A549 (cell line): Measurements from ENCODE around the gene BOK.

Experiments
- CBX8 ChIP-seq: fragments of 200-600 bp; sonication (generic); IDR thresholded peaks from 2 replicates; pipeline ENCODE4 v1.6.1; 2016
- CHD2 ChIP-seq: fragments of 150-350 bp; IDR thresholded peaks from 2 replicates; pipeline ENCODE4 v1.6.1; 2014; ENCODE audit warnings: low read length; ENCODE audit not compliant: partially characterized antibody
- CTCF ChIP-seq: fragments of >200 bp; sonication (Bioruptor Twin); formaldehyde crosslinking; IDR thresholded peaks from 3 replicates; pipeline ENCODE4 v1.5.1; 2016
- ELK1 ChIP-seq: fragments of 150-350 bp; IDR thresholded peaks from 2 replicates; pipeline ENCODE4 v1.6.1; 2014; ENCODE audit warnings: low read depth, mild to moderate bottlenecking, low read length
- HMGXB4 ChIP-seq: fragments of 250-450 bp; sonication (Bioruptor Pico); IDR thresholded peaks from 2 replicates; pipeline ENCODE4 v1.5.0; 2021; ENCODE audit warnings: mild to moderate bottlenecking, moderate library complexity, borderline replicate concordance
- KDM1A ChIP-seq: fragments of 200-600 bp; sonication (generic); IDR thresholded peaks from 2 replicates; pipeline ENCODE4 v1.6.1; 2016; ENCODE audit warnings: low read depth, mild to moderate bottlenecking
- NR3C1 ChIP-seq: fragments of >200 bp; sonication (Bioruptor Twin); formaldehyde crosslinking; IDR thresholded peaks from 3 replicates; pipeline ENCODE4 v1.6.1; 2017
- PHF8 ChIP-seq: fragments of 200-600 bp; sonication (generic); IDR thresholded peaks from 2 replicates; pipeline ENCODE4 v1.6.1; 2016; ENCODE audit warnings: low read depth, mild to moderate bottlenecking, antibody characterized with exemption, moderate library complexity, borderline replicate concordance
- POLR2A ChIP-seq: IDR thresholded peaks from 2 replicates; pipeline ENCODE4 v1.6.1; 2012; ENCODE audit warnings: mild to moderate bottlenecking, low read length
- POLR2AphosphoS2 ChIP-seq: conservative IDR thresholded peaks from 2 replicates; pipeline ENCODE4 v1.6.1; 2012; ENCODE audit warnings: low read length, improper control_type of control experiment, inconsistent platforms
- RAD21 ChIP-seq, 2 experiments: fragments of >200 bp in 1 of 2; sonication (Bioruptor Twin) in 1 of 2; formaldehyde crosslinking in 1 of 2; IDR thresholded peaks in 1 of 2; conservative IDR thresholded peaks in 1 of 2; 2 replicates in 1 of 2; 3 replicates in 1 of 2; pipeline ENCODE4 v1.6.1; 2012 to 2018; ENCODE audit warnings: inconsistent platforms in 1 of 2

GRCh38 chr2:241569831-241570281 is 11.3 kb downstream of the BOK start:
- TF ChIP-seq POLR2A (no peak), ELK1 (no peak), POLR2AphosphoS2 (no peak), HMGXB4 (no peak), RAD21 (conservative IDR thresholded peaks at IDR 0.05 in 1 of 2, IDR thresholded peaks at IDR 0.05 in 1 of 2) (no peak), CHD2 (no peak), CTCF (no peak), KDM1A (no peak), NR3C1 (no peak), CBX8 (no peak), PHF8 (no peak)
